Right ventricle myocardium inferior (tissue), 1 donor: ENCODE results near the gene ZRANB3. TPM values are rescaled to one million over a fixed set of nuclear protein-coding genes. Genes with fewer than 3 reads are reported as not detected.
"Not testable (repeated sequence)": the region's sequence is repeated elsewhere in the genome, so short reads cannot be mapped to it uniquely, and the experiment has no call there.

Experiments
- ATAC-seq: fragments of 200-7000 bp; cut with Tn5 transposase; one replicate; pipeline ENCODE4 v1.9.1; 2020; ENCODE audit warnings: mild to moderate bottlenecking, moderate library complexity
- DNase-seq: peaks from one replicate; pipeline ENCODE4 v3.0.0; 2021; ENCODE audit errors: missing footprints
- intact Hi-C: fragments of 100-400 bp; cut with DNase I; formaldehyde crosslinking; loops from one replicate; pipeline ENCODE4 v1.11.0; 2022
- long read RNA-seq: library from polyadenylated mRNA; unstranded; transcript quantifications from one replicate; pipeline ENCODE4 v2.0.0, GENCODE V29; 2021
- total RNA-seq: library from RNA; stranded (reverse); fragmentation: NEBNext Ultra II Directional; extraction: Animal tissue kit (Norgen Biotek cat#: 25700); gene quantifications from one replicate; pipeline ENCODE4 v1.2.1, GENCODE V29; 2021
- donor health status: DM: no; HTN: yes; CAD: no; lungs with severe emphysema.

Gene ZRANB3
- 3.1 TPM for total RNA-seq
- long read RNA-seq, partial matches to known transcripts, result 1 of 2 reads
- long read RNA-seq, other reads (novel, unspliced or antisense), result 1 of 2 reads

DNA sequence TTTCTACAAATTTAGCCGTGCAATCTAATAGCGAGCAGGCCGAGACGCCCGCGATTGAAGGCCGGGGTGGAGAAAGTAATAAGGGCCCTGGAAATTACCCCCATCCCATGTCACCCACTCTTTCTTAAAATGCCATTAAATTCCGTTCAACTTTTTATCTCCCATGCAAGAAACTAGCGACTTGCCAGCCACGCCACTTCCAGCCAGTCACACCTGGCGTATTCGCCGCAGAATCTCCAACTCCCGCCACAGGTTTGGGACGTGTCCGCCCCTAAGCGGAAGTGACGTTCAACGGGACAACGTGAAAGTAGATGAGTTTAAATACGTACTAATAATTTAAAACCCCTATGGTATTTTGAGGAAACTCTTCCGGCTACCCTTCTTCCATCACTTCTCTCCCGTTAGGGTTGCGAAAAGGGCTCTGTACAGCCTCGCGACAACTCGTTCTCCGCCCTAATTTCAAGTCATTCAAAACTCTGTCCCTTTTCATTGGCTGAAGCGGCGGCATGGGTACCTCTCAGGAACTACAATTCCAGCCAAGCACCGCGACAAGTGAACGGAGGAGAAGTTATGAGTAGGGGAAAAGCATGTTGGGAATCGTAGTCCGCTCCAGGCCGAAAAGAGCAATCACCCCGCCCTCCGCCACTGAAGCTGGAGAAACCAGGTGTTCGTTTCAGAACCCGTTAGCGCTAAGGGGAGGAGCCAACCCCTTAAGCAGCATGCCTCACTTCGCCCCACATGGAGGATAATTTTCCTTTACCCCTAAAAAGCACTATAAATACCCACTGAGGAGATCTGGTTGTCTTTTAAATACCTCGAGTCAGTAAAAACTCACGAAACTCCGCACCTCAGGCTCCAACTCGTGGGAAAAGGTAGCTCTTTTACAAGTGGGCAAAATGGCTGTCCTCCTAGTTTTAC lies at the start of gene ZRANB3:
TSS of gene ZRANB3 (minus strand) at position 906 of the 918 bp plus-strand sequence.
- intact Hi-C loops, result loop anchor here (2.0 to 10.0 kb wide), 2 partner anchors 210 to 596 kb away; partner anchors contain the start of gene UBXN4
- peak; percentile 91 for ATAC-seq

DNA sequence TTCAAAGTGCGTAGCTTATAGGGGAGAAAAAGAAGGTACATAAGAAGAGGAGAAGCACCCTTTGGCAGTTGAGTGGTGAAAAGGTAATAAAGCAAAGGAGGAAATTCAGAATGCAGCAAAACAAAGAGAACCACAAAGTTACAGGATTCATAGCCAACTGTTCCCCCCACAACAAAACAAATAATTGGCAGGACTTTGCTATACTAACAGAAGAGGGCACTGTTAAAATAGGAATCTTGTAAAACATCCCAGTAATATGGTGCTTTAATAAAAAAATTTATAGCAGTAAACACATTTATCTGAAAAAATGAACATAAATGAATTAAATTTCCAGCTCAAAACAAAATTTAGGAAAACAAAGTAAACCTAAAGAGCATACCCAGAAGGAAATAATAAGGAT lies 42.6 kb upstream of the ZRANB3 start:
- no peak for DNase-seq
- intact Hi-C loops, result no loop called here
- no peak for ATAC-seq

More for the DNA sequence above, at the start of gene ZRANB3:
- peak; percentile 94 for DNase-seq

DNA sequence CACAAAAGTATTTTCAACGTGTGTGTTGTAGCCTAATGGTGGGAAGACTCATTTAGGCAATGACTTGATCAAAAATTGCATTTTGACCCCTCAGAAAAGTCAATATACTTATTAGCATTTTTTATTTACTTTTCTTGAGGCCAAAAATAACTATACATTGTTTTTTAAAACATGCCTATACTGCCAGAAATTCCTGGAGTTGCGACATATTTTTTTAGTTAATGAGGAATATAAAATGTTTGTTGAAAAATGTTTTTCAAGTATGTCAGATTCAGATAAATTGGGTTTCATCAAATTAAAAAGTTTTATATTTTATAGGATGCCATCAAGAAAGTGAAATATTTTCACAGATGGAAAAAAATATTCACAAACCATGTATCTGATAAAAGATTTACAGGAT lies 39.9 kb upstream of the ZRANB3 start:
- DNase-seq (no peak), ATAC-seq (no peak)
- intact Hi-C loops, result no loop called here

DNA sequence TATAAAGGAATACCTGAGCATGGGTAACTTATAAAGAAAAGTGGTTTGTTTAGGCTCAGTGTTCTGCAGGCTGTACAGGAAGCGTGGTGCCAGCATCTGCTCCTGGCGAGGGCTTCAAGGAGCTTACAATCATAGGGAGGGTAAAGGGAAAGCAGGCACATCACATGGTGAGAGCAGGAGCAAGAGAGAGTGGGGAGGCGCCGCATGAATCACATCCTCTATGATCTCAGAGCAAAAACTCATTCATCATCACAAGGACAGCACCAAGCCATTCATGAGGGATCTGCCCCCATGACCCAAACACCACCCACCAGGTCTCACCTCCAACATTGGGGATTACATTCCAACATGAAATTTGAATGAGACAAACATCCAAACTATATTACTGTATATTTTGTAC lies 32.8 kb upstream of the ZRANB3 start:
- no peak for DNase-seq
- intact Hi-C loops, result no loop called here
- no peak for ATAC-seq

DNA sequence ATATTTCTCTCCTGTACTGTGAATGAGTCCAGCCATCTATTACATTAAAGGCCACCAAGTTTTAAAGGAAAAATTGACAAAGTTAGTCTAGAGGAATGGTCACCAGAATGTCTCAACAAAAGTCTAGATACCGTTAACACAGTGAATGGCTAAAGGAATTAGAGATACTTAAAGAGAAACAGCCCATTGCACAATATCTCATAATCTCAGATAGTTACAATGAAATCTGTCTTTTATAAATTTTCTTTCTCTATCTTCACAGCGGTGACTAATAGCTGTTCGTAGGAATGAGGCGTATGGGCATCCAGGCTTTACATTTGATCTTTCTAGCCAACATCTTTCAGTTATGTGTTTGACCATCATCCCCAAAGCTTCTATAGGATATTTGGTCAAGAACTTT lies 30.9 kb upstream of the ZRANB3 start:
- intact Hi-C loops, result no loop called here
- ATAC-seq (no peak), DNase-seq (no peak)

DNA sequence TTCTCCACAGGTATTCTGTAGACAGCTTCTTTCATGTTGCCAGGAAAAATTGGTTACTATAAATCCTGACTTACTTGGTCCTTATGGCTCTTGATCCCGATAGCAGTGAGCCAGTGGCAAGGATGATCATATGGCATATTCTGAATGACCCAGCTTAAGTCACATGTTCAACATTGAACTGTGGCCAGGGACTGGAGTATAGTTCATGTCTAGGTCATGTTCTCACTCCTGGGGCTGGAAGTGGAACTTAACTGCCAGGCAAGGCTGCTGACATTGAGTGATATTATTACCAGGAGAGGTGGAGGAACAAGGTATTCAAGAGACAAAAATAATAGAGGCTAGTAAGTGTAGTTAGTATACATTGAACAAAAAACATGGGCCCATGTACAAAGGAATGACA lies 26.5 kb upstream of the ZRANB3 start:
- intact Hi-C loops, result no loop called here
- DNase-seq (no peak), ATAC-seq (peak; percentile 59)

DNA sequence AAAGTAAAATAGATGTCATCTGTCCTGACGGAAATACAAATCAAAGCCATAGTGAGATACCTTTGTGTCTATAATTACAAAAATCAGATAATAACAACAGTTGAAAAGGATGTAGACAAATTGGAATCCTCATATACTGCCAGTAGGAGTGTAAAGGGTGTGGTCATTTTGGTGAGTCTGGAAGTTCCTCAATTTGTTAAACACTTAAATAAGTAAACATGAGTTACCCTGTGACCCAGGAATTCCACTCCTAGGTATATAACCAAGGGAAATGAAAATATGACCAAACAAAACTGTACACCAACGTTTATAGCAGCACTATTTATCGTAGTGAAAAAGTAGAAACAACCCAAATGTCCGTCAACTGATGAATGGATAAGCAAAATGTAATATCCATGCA lies 24.3 kb upstream of the ZRANB3 start:
- ATAC-seq (no peak), DNase-seq (no peak)
- intact Hi-C loops, result no loop called here

DNA sequence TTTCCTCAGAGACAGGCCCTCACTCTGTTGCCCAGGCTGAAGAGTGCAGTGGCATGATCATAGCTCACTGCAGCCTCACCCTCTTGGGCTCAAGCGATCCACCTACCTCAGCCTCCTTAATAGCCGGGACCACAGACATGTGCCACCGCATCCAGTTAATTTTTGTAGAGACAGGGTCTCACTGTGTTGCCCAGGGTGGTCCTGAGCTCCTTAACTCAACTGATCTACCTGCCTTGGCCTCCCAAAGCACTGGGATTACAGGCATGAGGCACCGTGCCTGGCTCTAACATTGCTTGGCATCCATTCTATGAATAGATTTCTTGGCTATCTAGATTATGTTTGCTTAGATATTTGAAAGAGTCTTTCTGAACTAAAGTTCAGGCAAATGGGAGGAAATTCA lies 21.9 kb upstream of the ZRANB3 start:
- ATAC-seq, result no peak
- intact Hi-C loops, result no loop called here
- no peak for DNase-seq

DNA sequence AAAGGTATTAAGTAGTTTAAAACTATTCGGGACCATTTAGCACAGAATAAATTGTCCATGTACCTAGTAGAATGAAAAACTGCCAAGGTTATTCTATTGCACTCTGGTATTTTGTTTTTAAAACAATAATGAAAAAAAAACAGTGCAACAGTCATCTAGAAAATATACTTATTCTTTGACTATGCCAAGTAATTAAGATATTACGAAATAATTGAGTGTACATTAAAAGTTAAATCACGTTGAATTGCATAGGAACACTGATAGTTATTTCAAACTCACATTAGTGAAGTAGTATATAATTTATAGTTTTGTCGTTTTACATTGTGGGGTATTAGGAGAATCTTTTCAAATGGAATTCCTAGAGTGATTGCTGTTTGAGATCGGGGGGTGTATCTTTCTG lies 20.3 kb upstream of the ZRANB3 start:
- intact Hi-C loops, result no loop called here
- DNase-seq (no peak), ATAC-seq (no peak)

DNA sequence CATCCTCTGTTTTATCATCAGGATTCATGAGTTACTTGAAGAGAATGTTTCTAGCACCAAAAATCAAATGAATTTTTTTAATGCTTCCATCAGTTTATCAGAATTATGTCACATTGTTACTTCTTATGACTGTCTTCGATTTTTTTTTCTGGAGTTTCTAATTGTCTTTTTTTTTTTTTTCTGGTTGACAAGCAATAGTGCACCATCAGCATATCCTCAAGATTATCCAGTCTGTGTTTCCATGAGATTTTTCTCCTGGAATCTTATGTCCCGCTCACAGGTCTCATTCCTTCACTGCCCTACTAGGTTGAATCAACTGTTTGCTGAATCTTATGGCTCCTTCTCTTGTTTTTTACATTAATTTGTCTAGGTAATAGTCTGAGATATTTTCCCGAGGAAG lies 16.3 kb upstream of the ZRANB3 start:
- ATAC-seq, result no peak
- DNase-seq, result no peak
- intact Hi-C loops, result no loop called here

DNA sequence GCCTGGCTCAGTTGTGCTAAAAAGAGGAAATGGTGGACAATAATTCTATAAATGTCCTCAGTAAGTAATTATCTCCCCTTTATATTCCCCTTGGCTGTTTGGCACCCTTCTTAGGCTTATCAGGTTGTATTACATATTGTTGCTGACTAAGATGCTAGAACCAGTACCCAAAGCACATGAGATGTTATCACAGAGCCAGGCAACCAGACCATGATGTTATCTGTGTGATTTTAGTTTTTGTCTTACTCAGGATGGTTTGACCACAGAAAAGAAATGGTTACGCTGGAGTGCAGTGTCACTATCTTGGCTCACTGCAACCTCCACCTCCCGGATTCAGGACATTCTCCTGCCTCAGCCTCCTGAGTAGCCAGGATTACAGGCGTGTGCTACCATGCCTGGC lies 15.4 kb upstream of the ZRANB3 start:
- ATAC-seq (no peak), DNase-seq (no peak)
- intact Hi-C loops, result no loop called here

DNA sequence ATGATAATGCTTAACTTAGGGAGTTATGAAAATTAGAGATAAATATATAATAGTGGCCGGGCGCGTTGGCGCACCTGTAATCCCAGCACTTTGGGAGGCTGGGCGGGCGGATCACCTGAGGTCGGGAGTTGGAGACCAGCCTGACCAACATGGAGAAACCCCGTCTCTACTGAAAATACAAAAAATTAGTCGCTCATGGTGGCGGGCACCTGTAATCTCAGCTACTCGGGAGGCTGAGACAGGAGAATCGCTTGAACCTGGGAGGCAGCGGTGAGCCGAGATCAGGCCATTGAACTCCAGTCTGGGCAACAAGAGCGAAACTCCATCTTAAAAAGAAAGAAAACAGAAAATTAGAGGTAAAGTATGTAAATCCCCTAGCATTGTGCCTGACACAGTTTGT lies 2.5 kb upstream of the ZRANB3 start:
- ATAC-seq, DNase-seq: not testable (repeated sequence)
- intact Hi-C loops, result loop anchor here (10.0 kb wide), 1 partner anchor 599 kb away; no protein-coding TSS in a partner anchor

DNA sequence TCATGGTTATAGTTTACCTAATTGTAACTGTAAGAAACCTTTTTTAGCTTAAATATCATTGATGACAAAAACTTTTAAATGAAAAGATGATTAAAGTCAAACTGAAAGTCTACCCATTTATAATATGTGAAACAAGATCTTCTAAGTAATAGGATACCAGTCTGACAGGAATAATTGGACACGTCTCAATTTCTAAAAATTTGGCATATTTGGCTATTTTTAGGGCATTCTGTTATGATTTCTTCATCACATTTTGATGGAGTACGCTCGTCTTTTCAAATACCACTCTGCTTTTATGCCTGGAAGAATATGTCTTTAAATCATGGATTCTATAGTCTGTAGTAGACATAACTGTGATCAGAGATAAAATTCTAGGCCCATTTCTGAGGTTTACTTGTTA lies 1.6 kb upstream of the ZRANB3 start:
- intact Hi-C loops, result loop anchor here (10.0 kb wide), 1 partner anchor 598 kb away; no protein-coding TSS in a partner anchor
- ATAC-seq (no peak), DNase-seq (no peak)

DNA sequence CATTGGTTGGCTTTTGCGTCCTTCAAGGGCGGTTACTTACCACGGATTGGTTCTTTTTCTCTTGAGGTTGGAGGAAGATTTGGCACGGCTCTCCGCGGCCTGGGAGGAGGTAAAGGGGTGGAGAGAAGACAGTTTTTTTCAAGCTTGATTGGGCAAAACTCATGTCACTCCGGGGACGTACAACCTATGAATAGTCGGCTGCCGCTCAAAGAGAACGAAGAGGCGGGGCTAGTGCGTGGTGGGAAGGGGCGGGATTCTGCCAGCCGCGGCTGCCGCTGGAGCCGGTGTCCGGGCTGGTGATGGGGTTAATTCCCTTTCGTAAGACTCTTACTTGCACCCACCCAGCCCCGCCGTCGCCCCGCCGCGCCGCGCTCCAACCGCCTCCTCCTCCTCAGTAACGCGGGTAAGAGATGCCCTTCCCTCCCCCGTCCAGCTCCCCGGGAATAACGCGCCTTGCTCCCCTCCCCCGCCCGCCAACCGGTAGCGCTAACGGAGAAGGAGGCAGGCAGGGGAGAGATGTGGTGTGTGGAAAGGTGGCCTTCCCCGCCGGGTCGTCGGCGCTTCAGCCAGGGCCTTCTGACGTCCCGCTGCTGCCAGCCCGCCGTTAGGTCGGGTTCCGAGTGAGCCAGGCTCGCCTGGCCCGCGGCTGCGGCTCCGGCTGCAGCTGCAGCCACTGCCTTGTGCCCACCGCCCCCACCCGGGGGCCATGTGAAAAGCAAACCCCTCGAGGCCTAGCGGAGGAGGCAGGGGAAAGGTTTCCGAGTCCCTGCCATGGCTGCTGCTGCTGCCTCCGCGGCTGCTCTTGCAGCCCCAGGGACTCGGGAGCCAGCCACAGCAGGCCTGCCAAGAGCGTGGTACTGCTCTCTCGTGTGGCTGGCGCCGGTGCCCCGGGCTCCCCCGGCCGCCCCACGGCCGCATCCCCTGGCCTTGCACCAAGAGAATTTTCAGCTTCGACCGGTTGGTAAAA lies 496 bp upstream of the ZRANB3 start, which contains the start of gene R3HDM1:
TSS of gene R3HDM1 (plus strand) at position 254 of the 967 bp plus-strand sequence. CDS start 73,362 bp downstream, outside the sequence.
- ATAC-seq (peak; percentile 97), DNase-seq (peak; percentile 97)
- intact Hi-C loops, result loop anchor here (2.0 to 10.0 kb wide), 2 partner anchors 209 to 597 kb away; partner anchors contain the start of gene UBXN4

DNA sequence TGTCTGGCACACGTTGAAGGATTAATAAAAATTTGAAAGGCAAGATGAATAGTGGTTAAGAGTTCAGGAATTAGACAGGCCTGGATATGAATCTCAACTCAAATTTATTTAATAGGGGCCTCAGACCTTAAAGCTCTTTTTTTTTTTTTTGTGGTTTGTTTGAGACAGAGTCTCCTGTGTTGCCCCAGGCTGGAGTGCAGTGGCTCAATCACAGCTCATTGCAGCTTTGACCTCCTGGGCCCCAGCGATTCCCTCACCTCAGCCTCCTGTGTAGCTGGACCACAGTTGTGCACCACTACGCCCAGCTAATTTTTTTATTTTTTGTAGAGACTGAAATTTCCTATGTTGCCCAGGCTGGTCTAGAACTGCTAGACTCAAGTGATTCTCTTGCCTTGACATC lies 3.0 kb downstream of the ZRANB3 start:
- intact Hi-C loops, result no loop called here
- no peak for ATAC-seq
- DNase-seq, result no peak

DNA sequence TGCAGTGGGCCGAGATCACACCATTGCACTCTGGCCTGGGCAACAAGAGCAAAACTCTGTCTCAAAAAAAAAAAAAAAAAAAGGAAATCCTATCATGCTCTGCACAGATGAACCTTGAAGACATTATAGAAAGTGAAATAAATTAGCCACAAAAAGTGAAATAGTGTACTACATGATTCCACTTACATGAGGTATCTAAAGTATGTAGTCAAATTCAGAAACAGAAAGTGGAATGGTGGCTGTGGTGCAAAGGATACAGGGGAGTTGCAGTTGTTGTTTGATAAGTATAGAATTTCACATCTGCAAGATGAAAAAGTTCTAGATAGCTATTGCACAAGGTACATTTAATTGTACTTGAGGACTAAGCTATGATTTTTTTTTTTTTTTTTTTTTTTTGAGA lies 5.2 kb downstream of the ZRANB3 start:
- ATAC-seq, result no peak
- no peak for DNase-seq
- intact Hi-C loops, result no loop called here

DNA sequence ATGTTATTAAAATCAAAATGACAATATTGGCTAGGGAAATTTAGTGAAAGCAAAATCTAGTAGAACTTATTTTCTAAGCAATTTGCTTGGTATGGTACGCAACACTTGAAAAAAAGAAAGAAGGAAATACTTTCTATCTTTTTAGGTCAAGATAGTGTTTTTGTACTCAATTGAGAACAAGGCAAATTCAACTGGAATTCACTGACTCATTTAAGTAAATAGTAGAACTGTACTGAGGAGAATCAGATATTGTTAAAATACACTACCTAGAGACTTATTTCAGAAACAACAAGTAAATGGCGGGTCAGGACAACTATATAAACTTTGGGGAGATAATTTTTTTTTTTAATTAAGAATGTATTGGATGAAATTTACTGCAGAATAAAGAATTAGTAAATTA lies 18.9 kb downstream of the ZRANB3 start:
- intact Hi-C loops, result no loop called here
- DNase-seq (no peak), ATAC-seq (no peak)

DNA sequence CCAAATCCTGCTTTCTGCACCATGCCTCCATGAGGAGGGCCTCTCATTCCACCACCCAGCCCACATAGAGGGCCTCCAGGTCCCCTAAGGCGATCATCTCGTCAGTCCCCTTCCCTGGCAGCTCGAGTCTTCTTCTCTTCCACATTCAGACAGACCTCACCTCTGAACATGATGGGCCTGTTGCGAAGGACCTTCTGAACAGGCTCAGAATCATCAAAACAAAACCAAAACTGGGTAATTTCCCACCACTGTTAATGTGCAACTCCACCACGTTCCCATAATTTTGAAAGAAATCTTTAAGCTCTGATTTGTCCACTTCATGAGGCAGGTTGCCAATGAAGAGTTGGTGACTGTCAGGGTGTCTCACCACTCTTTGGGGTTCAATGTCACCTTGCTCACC lies 20.4 kb downstream of the ZRANB3 start:
- intact Hi-C loops, result no loop called here
- DNase-seq (no peak), ATAC-seq (no peak)

DNA sequence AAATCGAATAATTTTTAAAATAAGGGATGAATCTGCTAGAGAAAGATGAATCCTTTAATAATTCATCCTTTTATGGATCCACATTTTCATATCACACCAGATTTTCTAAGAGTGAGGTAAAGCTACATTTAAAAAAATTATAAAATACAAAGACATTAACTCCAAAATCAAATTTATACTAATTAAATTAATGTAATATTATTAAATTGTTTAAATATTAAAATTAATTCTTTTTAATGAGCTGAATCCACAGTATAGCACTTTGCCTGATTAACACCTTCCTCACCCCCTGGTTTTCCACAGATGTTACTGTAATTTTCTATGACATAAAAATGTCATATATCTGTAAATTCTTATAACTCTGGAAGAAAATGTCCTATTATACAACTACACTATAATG lies 26.2 kb downstream of the ZRANB3 start:
- ATAC-seq, result no peak
- intact Hi-C loops, result no loop called here
- no peak for DNase-seq
